ENCODE results near the gene MEX3B. TPM values are rescaled to one million over a fixed set of nuclear protein-coding genes. Genes with fewer than 3 reads are reported as not detected.
A peak's percentile ranks its signal among the peaks of the same experiment; 100 is the strongest.

MEX3B gene
- total RNA-seq: 96.4 TPM

- DNase-seq: peak; percentile 98
These were observed at the start of gene MEX3B for GRCh38 chr15:82045892-82046665. Gene MEX3B (minus strand): TSS chr15:82046018. CDS start chr15:82045705, 313 bp downstream.

GRCh38 chr15:82093774-82094211 is 48.0 kb upstream of the MEX3B start:
- DNase-seq: no peak

- DNase-seq: no peak
These were observed 47.5 kb upstream of the MEX3B start for GRCh38 chr15:82093325-82093724.

GRCh38 chr15:82091636-82092140 is 45.9 kb upstream of the MEX3B start:
- DNase-seq: no peak

- no peak for DNase-seq
These were observed 40.6 kb upstream of the MEX3B start for GRCh38 chr15:82086243-82086995.

GRCh38 chr15:82081914-82082762 is 36.3 kb upstream of the MEX3B start:
- DNase-seq: no peak

GRCh38 chr15:82080774-82081173 is 35.0 kb upstream of the MEX3B start:
- no peak for DNase-seq

- no peak for DNase-seq
These were observed 33.9 kb upstream of the MEX3B start for GRCh38 chr15:82079736-82080135.

- DNase-seq: no peak
These were observed 28.8 kb upstream of the MEX3B start for GRCh38 chr15:82074610-82075009.

GRCh38 chr15:82072926-82073537 is 27.2 kb upstream of the MEX3B start:
- no peak for DNase-seq

GRCh38 chr15:82066455-82066854 is 20.6 kb upstream of the MEX3B start:
- DNase-seq: no peak

- no peak for DNase-seq
These were observed 19.0 kb upstream of the MEX3B start for GRCh38 chr15:82064824-82065223.

- no peak for DNase-seq
These were observed 16.9 kb upstream of the MEX3B start for GRCh38 chr15:82062479-82063454.

- no peak for DNase-seq
These were observed 15.0 kb upstream of the MEX3B start for GRCh38 chr15:82060817-82061216.

GRCh38 chr15:82058517-82059204 is 12.8 kb upstream of the MEX3B start:
- DNase-seq: no peak

- DNase-seq: no peak
These were observed 12.2 kb upstream of the MEX3B start for GRCh38 chr15:82058026-82058425.

GRCh38 chr15:82056958-82057823 is 11.4 kb upstream of the MEX3B start:
- DNase-seq: no peak

- DNase-seq: no peak
These were observed 6.9 kb upstream of the MEX3B start for GRCh38 chr15:82052751-82053150.

- peak; percentile 2 for DNase-seq
These were observed 5.8 kb upstream of the MEX3B start for GRCh38 chr15:82051664-82052063.

Measured in occipital lobe (tissue), 2 donors.